ENCODE measurements around the gene GFRA1.

GFRA1 gene

GRCh38 chr10:116014326-116014725 is 258.7 kb downstream of the GFRA1 start:
- no peak for DNase-seq (ENCODE audit: low read depth)
- no peaks in the 10 kb centered on the region for H3K4me1 ChIP-seq (ENCODE audit: control insufficient read depth, insufficient read depth, low read length)
- H3K9ac ChIP-seq (ENCODE audit: low read length) = no peak overlapping the region
- H3K4me3 ChIP-seq (ENCODE audit: low read length) = no peak overlapping the region
- no peaks in the 10 kb centered on the region for H3K36me3 ChIP-seq (ENCODE audit: control insufficient read depth, insufficient read depth, low read length, severe bottlenecking)
- no peaks in the 10 kb centered on the region for H3K27me3 ChIP-seq (replicated peaks; ENCODE audit: control insufficient read depth, insufficient read depth, low read length)
- peaks cover 10% of the 10 kb centered on the region for H3K9me3 ChIP-seq (ENCODE audit: control insufficient read depth, low read length)

DNA sequence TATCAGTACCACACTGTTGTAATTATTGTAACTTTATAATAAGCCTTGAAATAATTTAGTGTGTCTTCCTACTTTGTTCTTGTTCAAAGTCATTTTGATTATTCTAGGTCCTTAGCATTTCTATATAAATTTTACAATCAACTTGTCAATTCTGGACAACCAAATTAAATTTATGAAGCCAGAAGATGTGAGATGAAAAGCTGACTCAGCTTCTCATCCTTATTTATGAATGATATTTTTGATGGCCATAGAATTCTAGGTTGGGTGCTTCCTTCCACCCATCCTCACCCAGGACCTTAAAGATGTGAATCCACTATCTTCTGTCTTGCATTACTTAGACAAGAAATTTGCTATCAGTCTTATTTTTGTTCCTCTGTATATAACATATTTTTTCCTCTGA is 261.1 kb downstream of the GFRA1 start:
- Histone ChIP-seq H3K27me3 (replicated peaks; ENCODE audit: control insufficient read depth, insufficient read depth, low read length) (no peaks in the 10 kb centered on the region), H3K4me1 (ENCODE audit: control insufficient read depth, insufficient read depth, low read length) (no peaks in the 10 kb centered on the region), H3K4me3 (ENCODE audit: low read length) (no peak overlapping the region), H3K36me3 (ENCODE audit: control insufficient read depth, insufficient read depth, low read length, severe bottlenecking) (no peaks in the 10 kb centered on the region), H3K9me3 (ENCODE audit: control insufficient read depth, low read length) (peaks cover 15% of the 10 kb centered on the region), H3K9ac (ENCODE audit: low read length) (no peak overlapping the region)
- DNase-seq (ENCODE audit: low read depth) = no peak

DNA sequence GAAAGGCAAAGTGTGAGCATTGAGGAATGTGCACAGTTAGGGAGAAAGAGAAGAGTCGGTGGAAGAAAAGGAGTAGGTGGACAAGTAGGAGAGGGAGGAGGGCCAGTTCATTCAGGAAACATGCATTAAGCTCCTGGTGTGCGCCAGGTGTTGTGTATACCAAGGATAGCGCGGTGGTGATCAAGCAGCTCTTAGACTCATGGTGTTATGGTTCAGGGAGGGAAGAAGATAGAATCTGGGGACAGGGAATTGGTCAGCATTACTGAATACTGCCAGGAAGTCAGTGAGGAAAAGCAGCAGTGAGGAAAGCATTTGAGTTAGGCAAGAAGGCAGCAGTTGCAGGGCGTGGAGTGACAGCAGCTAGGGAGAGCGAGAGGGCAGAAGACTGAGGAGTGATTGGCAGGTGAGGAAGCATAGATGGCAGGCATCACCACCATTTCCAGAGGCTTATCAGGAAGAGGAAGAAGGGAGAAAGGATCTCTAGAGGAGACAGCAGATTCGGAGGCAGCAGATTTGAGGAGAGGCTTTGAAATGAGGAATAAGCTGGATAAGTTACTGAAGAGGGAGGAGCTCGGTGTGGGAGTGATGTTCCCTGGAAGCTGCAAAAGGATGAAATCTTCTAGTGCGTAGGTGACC is 265.6 kb downstream of the GFRA1 start:
- Histone ChIP-seq H3K36me3 (ENCODE audit: control insufficient read depth, insufficient read depth, low read length, severe bottlenecking) (no peaks in the 10 kb centered on the region), H3K4me3 (ENCODE audit: low read length) (no peak overlapping the region), H3K9me3 (ENCODE audit: control insufficient read depth, low read length) (peaks cover 9% of the 10 kb centered on the region), H3K27me3 (replicated peaks; ENCODE audit: control insufficient read depth, insufficient read depth, low read length) (peaks cover 18% of the 10 kb centered on the region), H3K9ac (ENCODE audit: low read length) (no peak overlapping the region), H3K4me1 (ENCODE audit: control insufficient read depth, insufficient read depth, low read length) (no peaks in the 10 kb centered on the region)
- DNase-seq (ENCODE audit: low read depth) = no peak

Data from adipocyte (in vitro differentiated cells).